GM21529 (cell line): Measurements from ENCODE around the gene RRP15.

ENCODE experiments used
- ATAC-seq: cut with Tn5 transposase; IDR thresholded peaks from one replicate; pipeline ENCODE4 v1.9.1; 2021; ENCODE audit not compliant: unreplicated experiment

Gene RRP15, protein sequence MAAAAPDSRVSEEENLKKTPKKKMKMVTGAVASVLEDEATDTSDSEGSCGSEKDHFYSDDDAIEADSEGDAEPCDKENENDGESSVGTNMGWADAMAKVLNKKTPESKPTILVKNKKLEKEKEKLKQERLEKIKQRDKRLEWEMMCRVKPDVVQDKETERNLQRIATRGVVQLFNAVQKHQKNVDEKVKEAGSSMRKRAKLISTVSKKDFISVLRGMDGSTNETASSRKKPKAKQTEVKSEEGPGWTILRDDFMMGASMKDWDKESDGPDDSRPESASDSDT

DNA sequence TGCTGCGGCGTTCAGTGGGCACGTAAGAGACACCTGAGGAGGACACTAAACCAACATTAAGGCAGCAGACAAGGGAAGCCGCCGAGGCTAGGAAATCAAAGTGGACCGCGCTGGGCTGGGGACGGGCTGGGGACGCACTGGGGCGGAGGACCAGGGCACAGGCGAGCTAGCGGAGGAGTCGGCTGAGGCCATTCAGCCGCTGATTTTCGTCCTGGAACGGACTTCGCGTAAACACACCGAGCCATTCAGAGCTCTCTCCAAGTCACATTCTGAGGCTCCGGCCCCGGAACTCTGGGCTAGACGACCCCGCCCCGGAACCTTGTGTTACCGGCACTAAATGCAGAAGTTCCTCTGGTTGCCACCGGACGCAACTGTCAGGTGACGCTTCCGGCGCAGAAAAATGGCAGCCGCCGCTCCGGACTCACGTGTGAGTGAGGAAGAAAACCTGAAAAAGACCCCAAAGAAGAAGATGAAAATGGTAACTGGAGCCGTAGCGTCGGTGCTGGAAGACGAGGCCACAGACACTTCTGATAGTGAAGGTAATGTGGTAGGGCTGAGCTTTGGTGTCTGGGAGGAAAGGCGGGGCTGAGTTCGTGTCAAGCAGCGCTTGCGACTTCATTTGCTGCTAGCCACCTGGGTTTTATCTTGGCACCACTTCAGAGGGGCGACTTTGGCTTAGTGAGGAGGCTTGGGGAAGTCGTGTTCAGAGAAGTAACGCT lies at the start of gene RRP15:
RRP15 (plus strand) TSS at position 377 of the 719 bp plus-strand sequence; CDS start at position 401, 24 bp downstream.
- ATAC-seq, result peak; percentile 100

DNA sequence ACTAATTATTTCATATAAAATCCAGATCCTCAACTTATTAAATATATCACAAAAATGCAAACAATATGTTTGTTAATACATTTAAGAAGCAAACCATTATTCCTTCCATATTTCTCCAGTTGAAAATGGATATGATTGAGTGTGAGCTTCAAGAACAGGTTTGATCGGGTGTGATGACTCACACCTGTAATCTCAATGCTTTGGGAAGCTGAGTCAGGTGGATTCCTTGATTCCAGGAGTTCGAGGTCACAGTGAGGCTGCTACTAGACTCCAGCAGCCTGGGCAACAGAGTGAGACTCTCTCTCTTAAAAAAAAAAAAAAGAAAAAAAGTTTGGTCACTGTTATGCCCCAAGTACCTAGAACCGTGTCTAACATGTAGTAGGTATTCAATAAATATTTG lies 42.9 kb upstream of the RRP15 start:
- no peak for ATAC-seq

DNA sequence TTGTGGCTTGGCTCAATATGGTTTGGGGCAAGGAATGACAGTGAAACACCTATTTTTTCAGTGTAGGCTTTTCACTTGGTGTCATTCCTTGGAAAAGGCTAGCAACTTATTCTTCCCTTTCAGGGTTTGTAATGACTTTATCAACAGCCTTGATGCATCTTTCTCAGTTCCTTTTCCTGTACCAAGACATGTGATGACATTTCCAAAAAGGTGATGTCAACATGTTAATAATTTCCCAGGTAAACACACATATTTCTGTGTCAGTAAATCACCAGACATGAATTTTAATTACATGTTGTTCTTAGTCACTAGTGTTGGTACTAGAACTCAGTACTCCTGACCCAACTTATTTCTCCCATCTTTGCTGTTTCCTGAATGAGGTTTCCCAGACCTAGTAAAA lies 37.8 kb upstream of the RRP15 start:
- ATAC-seq, result no peak

DNA sequence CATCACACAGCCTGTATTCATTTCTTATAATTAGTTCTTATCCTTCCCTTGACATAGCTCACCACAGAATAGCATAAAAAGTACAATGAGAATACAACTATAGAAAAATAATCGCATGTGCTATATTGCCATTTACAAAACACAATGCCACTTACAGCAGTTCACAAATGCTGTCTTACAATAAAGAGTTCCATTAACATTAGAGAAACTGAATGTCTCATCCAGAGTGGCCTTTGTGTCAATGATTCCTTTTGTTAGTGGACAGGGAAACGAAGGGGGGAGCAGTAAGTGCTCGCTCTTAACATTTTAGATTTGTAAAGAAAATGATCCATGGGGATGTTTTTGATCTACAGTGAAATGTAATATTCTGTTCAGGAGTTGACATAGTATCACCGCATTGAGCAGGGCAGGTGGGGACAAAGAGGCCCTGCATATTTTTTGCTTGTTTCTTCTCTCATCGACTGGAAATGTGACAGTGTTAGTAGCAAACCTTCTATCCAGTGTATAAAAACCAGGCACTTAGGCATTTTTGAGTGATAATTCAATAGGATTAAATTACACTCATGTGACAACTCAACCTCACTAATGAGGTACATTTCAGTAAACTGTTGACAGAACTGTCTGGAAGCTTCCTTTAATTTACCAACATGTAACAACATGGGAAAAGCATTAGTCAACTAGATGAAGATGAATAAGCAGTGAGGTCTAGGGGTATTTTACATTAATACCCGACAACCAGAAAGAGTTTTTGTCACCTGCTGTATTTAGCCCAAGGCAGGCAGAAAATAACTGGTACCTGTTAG lies 35.6 kb upstream of the RRP15 start:
- no peak for ATAC-seq

DNA sequence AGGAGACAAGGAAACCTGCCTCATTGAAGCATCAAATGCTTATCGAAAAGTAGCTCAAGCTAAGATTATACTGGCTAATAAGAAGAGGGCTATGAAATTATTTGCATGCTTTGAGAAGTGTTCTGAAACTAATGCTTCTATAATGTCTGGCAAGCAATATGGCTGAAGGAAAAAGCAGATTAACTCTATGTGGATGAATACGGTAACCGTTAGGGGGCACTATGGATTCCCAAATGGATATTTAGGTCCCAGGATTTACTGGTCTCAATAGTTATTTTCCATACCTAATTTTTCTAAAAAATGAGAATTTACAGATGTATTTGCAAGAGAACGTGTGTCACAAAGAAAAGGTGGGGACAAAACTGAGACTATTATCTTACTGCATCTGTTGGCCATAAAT lies 34.6 kb upstream of the RRP15 start:
- ATAC-seq, result no peak

DNA sequence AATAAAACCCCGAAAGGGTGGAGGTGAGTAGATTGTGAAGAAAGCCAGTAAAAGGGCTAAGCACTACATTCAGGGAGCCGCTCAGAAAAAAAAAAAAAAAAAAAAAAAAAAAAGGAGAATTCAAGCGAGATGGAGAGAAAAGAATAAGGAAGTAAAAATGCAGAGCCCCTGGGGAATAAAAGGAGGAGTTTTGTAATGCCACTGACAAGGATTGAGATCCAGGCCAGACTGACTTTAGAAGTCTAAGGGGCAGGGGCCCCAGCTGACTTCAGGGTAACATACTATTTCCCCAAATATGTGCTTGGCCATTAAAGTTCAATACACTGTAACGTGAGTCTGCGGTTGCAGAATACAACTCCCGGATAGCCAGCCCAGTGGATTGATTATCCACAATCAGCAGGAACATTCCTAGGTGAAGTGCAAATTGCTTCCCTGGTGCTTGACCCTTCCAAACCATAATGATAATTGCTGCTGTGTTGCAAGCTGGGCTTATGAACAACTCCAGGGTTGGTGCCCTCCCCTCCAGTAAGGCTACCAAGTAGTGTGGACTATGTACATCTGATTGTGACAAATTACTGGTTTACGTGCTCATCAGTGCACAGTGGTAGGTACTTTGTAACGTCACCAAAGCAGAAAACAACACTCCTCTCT lies 30.7 kb upstream of the RRP15 start:
- ATAC-seq, result no peak

DNA sequence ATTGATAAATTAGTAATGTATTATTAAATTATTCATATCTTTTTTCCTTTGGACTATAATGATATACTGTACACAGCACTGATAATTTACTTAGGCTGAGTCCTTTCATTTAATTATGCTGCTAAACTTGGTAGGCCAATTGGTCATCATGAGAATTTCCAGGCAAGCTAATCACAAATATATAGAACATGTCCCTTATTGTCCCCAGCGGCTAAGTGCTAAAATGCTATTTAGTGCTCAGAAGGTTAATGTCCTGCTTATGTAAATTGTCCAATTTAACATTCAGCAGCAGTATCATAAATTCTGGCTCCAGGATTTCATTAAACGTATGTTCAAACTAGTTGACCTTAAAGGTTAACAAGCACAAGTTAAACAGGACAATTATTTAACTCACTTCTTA lies 30.0 kb upstream of the RRP15 start:
- ATAC-seq, result no peak

DNA sequence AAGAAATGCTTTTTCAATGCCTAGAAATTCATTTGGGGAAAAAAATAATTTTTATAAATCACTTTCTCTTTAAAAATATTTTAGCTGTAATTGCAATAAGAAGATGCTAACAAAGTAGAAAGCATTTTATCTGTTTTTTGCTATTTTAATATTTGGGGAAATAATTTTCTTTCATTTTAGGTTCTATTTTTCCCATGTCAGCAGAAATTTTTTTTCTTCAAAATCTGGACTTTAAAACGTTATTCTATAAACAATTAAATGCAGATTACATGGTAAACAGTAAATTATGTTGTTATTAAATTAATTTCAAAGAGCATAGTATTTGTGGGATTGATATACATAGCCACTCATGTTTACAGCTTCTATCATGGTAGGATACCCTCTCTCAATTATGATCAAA lies 27.7 kb upstream of the RRP15 start:
- no peak for ATAC-seq

DNA sequence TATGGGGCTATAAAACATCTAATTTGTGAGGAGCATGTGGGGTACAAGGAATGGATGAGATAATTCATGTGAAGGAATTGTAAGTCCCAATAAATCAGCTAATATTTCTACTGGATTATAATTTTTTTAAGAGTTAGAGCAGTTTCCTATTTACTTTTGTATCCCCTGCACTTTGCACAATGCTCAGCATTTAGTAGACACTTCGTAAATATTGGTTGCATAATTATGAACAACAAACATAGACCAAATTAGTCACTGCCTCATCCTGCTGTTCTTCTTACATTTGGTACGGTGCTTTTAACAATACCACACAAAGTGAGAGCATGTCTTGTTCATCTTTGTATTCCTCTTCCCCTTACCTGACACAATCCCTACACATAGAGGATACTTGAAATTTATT lies 27.1 kb upstream of the RRP15 start:
- ATAC-seq, result no peak

DNA sequence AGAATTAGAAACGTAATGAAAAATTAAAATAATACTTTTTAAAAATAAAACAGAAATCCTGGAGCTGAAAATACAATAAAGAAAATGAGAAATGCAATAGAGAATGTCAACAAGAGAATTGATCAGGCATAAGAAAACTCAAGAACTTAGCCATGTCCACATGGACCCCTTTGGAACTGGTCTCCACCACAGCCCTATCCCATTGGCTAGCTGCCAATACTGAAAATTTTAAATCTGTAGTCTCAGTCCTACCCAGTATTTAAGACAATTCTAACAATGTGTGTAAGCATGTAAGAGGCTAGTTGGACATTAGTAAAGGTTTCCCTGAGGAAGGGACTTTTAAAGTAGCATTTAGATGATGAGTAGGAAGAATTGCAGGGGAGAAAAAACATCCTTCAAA lies 25.8 kb upstream of the RRP15 start:
- no peak for ATAC-seq

DNA sequence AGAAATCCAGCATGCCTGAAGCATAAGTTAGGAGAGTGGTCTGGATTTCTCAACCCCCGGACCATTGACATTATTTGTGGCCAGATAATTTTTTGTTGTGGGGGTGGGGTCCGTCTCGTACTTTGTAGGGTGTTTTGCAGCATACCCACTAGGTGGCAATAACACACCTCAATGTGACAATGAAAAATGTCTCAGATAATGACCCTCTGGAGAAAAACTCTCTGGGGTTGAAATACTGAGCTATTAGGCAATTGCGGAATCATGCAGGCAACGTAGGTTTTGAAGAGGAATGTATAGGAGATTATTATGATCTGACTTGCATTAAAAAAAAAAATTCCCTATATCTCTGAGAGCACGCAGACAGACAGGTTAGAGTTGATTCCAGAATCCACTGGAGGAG lies 25.3 kb upstream of the RRP15 start:
- peak; percentile 73 for ATAC-seq

DNA sequence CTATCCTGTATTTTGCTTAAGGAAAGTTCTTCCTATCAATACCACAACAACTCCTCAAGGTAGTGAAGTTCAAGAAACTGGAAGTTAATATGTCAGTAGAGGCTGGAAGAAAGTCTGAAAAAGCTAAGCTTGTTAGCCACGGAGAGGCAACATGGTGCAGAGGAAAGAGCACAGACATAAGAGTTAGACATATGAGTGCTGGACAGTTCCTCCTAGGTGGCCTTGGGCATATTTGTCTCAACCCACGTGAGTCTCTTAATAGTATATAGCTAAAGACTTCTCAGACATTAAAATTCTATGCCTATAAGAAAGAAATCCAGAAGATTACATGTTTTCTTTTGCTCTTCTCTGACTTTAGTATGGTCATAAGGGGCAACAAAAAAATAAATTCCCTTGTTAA lies 22.8 kb upstream of the RRP15 start:
- no peak for ATAC-seq

DNA sequence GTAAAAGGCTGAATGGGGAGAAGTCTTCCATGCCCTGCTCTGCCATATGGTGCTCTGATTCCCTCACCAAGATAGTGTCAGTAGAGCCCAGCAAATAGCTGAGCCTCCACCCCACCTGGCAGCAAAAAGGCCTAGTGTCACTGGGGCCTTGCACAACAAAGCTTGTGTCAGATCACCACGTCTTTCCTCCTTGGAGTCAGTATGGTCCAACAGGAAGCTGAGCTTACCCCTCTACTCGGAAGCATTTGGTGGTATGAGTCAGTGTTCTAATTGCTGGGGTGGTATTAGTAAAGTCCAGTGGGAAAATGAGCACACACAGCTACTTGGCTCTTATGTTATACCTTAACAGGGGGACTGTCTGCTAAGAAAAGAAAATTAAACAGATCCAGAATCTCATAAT lies 18.7 kb upstream of the RRP15 start:
- no peak for ATAC-seq

DNA sequence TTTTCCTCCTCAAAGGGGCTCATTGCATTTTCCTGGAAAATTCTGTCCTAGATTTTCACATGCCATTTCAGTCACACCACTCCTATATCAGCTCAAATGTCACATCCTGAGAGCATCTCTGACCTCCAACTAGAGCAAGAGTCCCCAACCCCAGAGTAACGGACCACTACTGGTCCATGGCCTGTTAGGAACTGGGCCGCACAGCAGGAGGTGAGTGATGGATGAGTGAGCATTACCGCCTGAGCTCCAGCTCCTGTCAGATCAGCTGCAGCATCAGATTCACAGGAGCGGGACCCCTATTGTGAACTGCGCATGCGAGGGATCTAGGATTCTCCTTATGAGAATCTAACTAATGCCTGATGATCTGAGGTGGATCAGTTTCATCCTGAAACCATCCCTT lies 12.7 kb upstream of the RRP15 start:
- ATAC-seq, result no peak

DNA sequence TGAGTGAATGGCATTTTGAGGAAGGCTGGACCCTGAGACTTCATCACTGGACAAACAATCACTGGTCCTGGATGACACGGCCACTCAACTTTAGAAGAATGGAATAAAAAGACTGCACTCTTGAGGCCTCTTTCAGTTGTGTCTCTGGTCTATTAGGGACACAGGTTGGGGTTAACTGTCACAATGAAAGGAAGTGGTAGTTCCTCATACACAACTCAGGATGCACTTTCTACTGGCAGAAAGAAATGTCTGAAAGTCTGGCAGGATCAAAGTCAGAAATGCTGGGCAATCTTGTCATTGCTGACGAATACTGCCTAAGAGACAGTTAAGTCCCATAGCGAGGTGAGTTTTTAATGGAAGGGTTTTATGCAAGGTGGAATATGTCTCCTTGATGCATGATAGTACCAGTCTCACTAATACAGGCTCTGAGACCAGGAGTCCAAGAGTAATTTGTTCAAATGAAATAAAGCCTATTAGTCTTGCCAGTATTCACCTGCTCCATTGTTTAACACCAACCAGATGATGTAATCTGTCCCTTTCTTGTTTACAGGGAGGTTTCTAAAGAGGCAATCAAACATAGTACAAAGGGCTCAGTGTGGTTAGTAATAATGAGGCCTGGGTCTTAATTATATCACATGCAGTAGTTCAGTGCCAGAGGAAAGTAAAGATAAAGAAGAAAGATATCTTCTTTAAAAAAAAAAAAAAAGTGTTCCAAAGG lies 11.2 kb upstream of the RRP15 start:
- ATAC-seq, result no peak

DNA sequence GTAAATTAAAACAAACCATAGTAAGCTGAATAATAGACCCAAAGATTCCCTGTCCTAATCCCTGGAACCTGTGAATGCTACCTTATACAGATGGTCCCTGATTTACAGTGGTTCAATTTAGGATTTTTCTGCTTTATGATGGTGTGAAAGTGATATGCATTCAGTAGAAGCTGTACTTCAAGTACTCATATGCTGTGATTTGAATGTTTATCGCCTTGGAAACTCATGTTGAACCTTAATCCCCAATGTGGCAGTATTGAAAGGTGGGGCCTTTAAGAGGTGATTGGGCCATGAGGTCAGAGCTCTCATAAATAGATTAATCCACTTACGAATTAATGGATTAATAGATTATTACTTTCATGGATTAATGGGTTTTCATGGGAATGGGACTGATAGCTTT lies 10.6 kb upstream of the RRP15 start:
- no peak for ATAC-seq

DNA sequence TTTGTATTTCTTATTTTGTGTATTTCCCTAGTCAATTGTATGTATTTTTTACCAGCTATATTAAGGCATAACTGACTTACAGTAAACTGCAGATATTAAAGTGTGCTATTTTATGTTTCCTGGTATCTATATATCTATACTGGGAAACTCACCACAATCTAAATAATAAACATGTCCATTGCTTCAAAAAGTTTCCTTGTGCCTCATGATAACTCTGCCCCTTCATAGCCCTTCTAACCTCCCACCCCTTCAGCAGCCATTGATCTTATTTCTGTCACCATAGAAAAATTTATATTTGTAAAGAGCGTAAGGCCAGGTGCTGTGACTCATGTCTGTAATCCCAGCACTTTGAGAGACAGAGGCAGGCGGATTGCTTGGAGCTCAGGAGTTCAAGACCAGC lies 9.3 kb upstream of the RRP15 start:
- ATAC-seq, result no peak

DNA sequence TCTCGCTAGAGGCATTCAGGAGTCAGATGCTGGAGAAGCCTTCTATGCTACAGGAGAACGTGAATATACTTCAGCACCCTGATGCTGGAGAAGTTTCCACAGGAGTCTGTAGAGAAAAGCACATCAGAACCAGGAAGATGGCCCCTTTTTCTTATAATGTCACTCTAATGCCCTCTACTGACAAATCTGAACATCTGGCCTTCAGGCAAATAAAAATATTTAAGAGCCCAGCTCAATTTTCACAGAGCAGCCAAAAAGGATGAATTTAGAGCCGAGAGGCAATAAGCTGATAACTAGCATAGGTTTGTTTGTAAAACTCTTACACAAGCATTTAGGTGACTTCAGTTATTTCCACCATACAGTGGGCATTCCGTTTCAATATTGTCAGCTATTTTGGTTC lies 3.8 kb upstream of the RRP15 start:
- ATAC-seq, result no peak

DNA sequence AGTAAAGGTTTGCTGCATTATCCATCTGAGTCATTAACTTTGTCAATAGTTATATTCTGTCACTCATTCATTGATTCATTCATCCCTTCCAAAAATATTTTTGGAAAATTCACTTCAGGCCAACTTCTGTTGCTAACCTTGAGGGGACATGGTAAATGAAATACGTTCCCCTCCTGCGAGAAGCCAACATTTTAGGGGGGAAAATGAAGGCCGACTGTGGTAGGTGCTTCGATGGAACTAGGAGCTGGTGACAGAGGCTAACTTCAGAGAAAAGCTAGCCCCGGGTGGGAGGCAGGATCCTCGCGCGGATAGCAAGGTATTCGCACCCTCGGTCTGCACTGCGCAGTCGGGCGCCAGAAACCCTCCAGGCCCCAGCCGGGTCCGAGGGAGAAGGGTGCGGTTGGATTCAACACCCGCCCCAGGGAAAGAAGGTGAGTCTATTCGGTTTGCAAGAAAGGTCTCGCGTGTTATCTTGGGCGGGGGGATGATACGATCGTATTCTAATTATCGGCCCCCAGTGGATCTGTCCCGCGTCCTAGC lies 646 bp upstream of the RRP15 start:
- ATAC-seq, result peak; percentile 18

DNA sequence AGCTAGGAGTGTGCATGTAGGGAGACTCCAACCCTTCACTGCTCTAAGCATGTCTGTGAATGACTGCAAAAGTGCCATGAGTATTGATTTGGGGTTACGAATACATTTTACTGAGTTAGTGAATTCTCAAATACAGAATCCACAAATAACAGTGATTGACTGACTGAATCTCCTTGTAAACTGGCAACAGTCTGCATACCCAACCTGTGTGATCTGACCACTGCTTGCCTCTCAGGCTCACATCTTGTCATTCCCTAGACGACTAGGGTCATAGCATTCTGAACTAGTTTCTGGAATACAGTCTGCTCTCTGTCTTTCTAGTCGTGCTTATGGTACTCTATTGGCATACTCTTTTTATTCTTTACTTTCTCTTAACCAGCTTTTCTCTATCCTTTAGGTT lies 7.4 kb downstream of the RRP15 start:
- no peak for ATAC-seq

DNA sequence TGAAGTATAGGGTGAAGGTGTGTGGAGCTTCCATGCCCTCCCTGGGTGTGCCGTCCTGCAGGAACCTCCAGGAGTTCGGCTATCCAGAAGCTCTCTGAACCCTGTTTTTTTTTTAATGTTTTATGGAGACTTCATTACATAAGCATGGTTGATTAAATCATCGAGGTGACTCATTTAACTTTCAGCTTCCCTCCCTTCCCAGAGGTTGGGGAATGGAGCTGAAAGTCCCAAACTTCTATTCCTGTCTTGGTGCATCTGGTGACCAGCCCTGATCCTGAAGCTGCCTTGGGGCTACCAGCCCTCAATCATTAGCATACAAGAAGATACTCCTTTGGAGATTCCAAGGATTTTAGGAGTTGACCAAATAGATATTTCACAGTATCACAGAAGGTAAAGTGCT lies 9.5 kb downstream of the RRP15 start:
- ATAC-seq, result no peak
